IPS-18c (cell line): ENCODE results near the gene LCLAT1.
"Not testable (repeated sequence)": the region's sequence is repeated elsewhere in the genome, so short reads cannot be mapped to it uniquely, and the experiment has no call there.

Source experiments
- H3K4me3 ChIP-seq: 2 replicates; pipeline ENCODE4 v1.7.0; 2013; ENCODE audit warnings: low read depth, mild to moderate bottlenecking, low read length, moderate library complexity; ENCODE audit not compliant: insufficient read depth
- H3K9me3 ChIP-seq: one replicate; pipeline ENCODE4 v1.6.1; 2013; ENCODE audit warnings: mild to moderate bottlenecking, low read length, moderate library complexity; ENCODE audit not compliant: control insufficient read depth, insufficient read depth

Gene LCLAT1

GRCh38 chr2:30499681-30500080 is 52.6 kb downstream of the LCLAT1 start:
- H3K9me3 ChIP-seq: no peaks in the 10 kb centered on the region
- no peak overlapping the region for H3K4me3 ChIP-seq

GRCh38 chr2:30500699-30501098 is 53.7 kb downstream of the LCLAT1 start:
- H3K9me3 ChIP-seq: no peaks in the 10 kb centered on the region
- no peak overlapping the region for H3K4me3 ChIP-seq

- H3K4me3 ChIP-seq: no peak overlapping the region
- H3K9me3 ChIP-seq: no peaks in the 10 kb centered on the region
These were observed 55.3 kb downstream of the LCLAT1 start for GRCh38 chr2:30502310-30502709.

GRCh38 chr2:30503007-30503694 is 56.1 kb downstream of the LCLAT1 start:
- Histone ChIP-seq H3K4me3 (no peak overlapping the region), H3K9me3 (no peaks in the 10 kb centered on the region)

GRCh38 chr2:30503695-30504052 is 56.6 kb downstream of the LCLAT1 start:
- Histone ChIP-seq H3K9me3 (no peaks in the 10 kb centered on the region), H3K4me3 (no peak overlapping the region)

- H3K4me3 ChIP-seq: no peak overlapping the region
- no peaks in the 10 kb centered on the region for H3K9me3 ChIP-seq
These were observed 57.7 kb downstream of the LCLAT1 start for GRCh38 chr2:30504731-30505130.

GRCh38 chr2:30505500-30506180 is 58.6 kb downstream of the LCLAT1 start:
- Histone ChIP-seq H3K9me3 (no peaks in the 10 kb centered on the region), H3K4me3 (no peak overlapping the region)

- not testable (repeated sequence) for H3K9me3 ChIP-seq, H3K4me3 ChIP-seq
These were observed 60.4 kb downstream of the LCLAT1 start for GRCh38 chr2:30507460-30507859.

- Histone ChIP-seq H3K9me3 (no peaks in the 10 kb centered on the region), H3K4me3 (no peak overlapping the region)
These were observed 62.7 kb downstream of the LCLAT1 start for GRCh38 chr2:30509716-30510115.

GRCh38 chr2:30510409-30510808 is 63.4 kb downstream of the LCLAT1 start:
- H3K9me3 ChIP-seq: no peaks in the 10 kb centered on the region

GRCh38 chr2:30511122-30512083 is 64.4 kb downstream of the LCLAT1 start:
- no peak overlapping the region for H3K4me3 ChIP-seq
- H3K9me3 ChIP-seq: no peaks in the 10 kb centered on the region

More at GRCh38 chr2:30510409-30510808, 63.4 kb downstream of the LCLAT1 start:
- H3K4me3 ChIP-seq: no peak overlapping the region

GRCh38 chr2:30512243-30512886 is 65.3 kb downstream of the LCLAT1 start:
- H3K9me3 ChIP-seq: no peaks in the 10 kb centered on the region

GRCh38 chr2:30513649-30514048 is 66.6 kb downstream of the LCLAT1 start:
- not testable (repeated sequence) for H3K9me3 ChIP-seq, H3K4me3 ChIP-seq

More at GRCh38 chr2:30512243-30512886, 65.3 kb downstream of the LCLAT1 start:
- no peak overlapping the region for H3K4me3 ChIP-seq

GRCh38 chr2:30514134-30514847 is 67.2 kb downstream of the LCLAT1 start:
- peaks cover 7% of the 10 kb centered on the region for H3K9me3 ChIP-seq
- H3K4me3 ChIP-seq: no peak overlapping the region

- H3K9me3 ChIP-seq: peaks cover 8% of the 10 kb centered on the region
These were observed 67.9 kb downstream of the LCLAT1 start for GRCh38 chr2:30514848-30515435.

GRCh38 chr2:30516166-30516565 is 69.1 kb downstream of the LCLAT1 start:
- Histone ChIP-seq H3K4me3 (no peak overlapping the region), H3K9me3 (peaks cover 8% of the 10 kb centered on the region)

More at GRCh38 chr2:30514848-30515435, 67.9 kb downstream of the LCLAT1 start:
- H3K4me3 ChIP-seq: no peak overlapping the region
